Measurements from ENCODE around the gene GBX1.

The GBX1 gene

GRCh38 chr7:151131592-151132293, 35.8 kb downstream of the GBX1 start:
- no peak for TF ChIP-seq CTCF (IDR thresholded peaks at IDR 0.05; ENCODE audit: low read depth, low read length, poor library complexity, severe bottlenecking)
- TF ChIP-seq EZH2phosphoT487 (IDR thresholded peaks at IDR 0.05; ENCODE audit: borderline replicate concordance, low read length): no peak
- Histone ChIP-seq H3K79me2 (ENCODE audit: control insufficient read depth, low read length) (no peaks in the 10 kb centered on the region), H3K4me2 (ENCODE audit: low read length) (no peak overlapping the region), H3K9me3 (ENCODE audit: control insufficient read depth, insufficient read depth, low read length) (no peaks in the 10 kb centered on the region), H3F3A (ENCODE audit: control insufficient read depth, insufficient read depth) (no peaks in the 10 kb centered on the region), H3K36me3 (ENCODE audit: control insufficient read depth, low read length) (no peaks in the 10 kb centered on the region), H3K4me1 (ENCODE audit: control insufficient read depth, low read length) (no peaks in the 10 kb centered on the region), H3K4me3 (ENCODE audit: low read length) (no peak overlapping the region), H3K27ac (ENCODE audit: low read depth, low read length) (no peak overlapping the region), H3K27me3 (ENCODE audit: control insufficient read depth, low read length) (no peaks in the 10 kb centered on the region), H4K20me1 (ENCODE audit: control insufficient read depth, insufficient read depth, low read depth, low read length) (no peaks in the 10 kb centered on the region), H3K9me2 (replicated peaks; ENCODE audit: control insufficient read depth, low read length) (no peaks in the 10 kb centered on the region)

GRCh38 chr7:151131224-151131591, 36.3 kb downstream of the GBX1 start:
- no peak overlapping the region for H3K27ac ChIP-seq (ENCODE audit: low read depth, low read length)
- no peaks in the 10 kb centered on the region for H3K36me3 ChIP-seq (ENCODE audit: control insufficient read depth, low read length)
- TF ChIP-seq CTCF (IDR thresholded peaks at IDR 0.05; ENCODE audit: low read depth, low read length, poor library complexity, severe bottlenecking) (no peak), EZH2phosphoT487 (IDR thresholded peaks at IDR 0.05; ENCODE audit: borderline replicate concordance, low read length) (no peak)

GRCh38 chr7:151130741-151131157, 36.7 kb downstream of the GBX1 start:
- Histone ChIP-seq H3K27ac (ENCODE audit: low read depth, low read length) (no peak overlapping the region), H3F3A (ENCODE audit: control insufficient read depth, insufficient read depth) (no peaks in the 10 kb centered on the region), H3K36me3 (ENCODE audit: control insufficient read depth, low read length) (no peaks in the 10 kb centered on the region)

More at GRCh38 chr7:151131224-151131591, 36.3 kb downstream of the GBX1 start:
- no peaks in the 10 kb centered on the region for H3K9me3 ChIP-seq (ENCODE audit: control insufficient read depth, insufficient read depth, low read length)
- no peaks in the 10 kb centered on the region for H3K79me2 ChIP-seq (ENCODE audit: control insufficient read depth, low read length)
- no peaks in the 10 kb centered on the region for H3F3A ChIP-seq (ENCODE audit: control insufficient read depth, insufficient read depth)
- H4K20me1 ChIP-seq (ENCODE audit: control insufficient read depth, insufficient read depth, low read depth, low read length): no peaks in the 10 kb centered on the region
- no peak overlapping the region for H3K4me3 ChIP-seq (ENCODE audit: low read length)
- no peaks in the 10 kb centered on the region for H3K27me3 ChIP-seq (ENCODE audit: control insufficient read depth, low read length)
- H3K9me2 ChIP-seq (replicated peaks; ENCODE audit: control insufficient read depth, low read length): no peaks in the 10 kb centered on the region
- no peaks in the 10 kb centered on the region for H3K4me1 ChIP-seq (ENCODE audit: control insufficient read depth, low read length)
- H3K4me2 ChIP-seq (ENCODE audit: low read length): no peak overlapping the region

More at GRCh38 chr7:151130741-151131157, 36.7 kb downstream of the GBX1 start:
- TF ChIP-seq CTCF (IDR thresholded peaks at IDR 0.05; ENCODE audit: low read depth, low read length, poor library complexity, severe bottlenecking) (no peak), EZH2phosphoT487 (IDR thresholded peaks at IDR 0.05; ENCODE audit: borderline replicate concordance, low read length) (no peak)
- Histone ChIP-seq H3K79me2 (ENCODE audit: control insufficient read depth, low read length) (no peaks in the 10 kb centered on the region), H3K9me3 (ENCODE audit: control insufficient read depth, insufficient read depth, low read length) (no peaks in the 10 kb centered on the region), H3K4me3 (ENCODE audit: low read length) (no peak overlapping the region), H3K4me1 (ENCODE audit: control insufficient read depth, low read length) (no peaks in the 10 kb centered on the region), H3K4me2 (ENCODE audit: low read length) (no peak overlapping the region), H4K20me1 (ENCODE audit: control insufficient read depth, insufficient read depth, low read depth, low read length) (no peaks in the 10 kb centered on the region), H3K9me2 (replicated peaks; ENCODE audit: control insufficient read depth, low read length) (no peaks in the 10 kb centered on the region), H3K27me3 (ENCODE audit: control insufficient read depth, low read length) (no peaks in the 10 kb centered on the region)

Measured in DOHH2 (cell line).